PC-9 (cell line): ENCODE measurements around the gene TUBA3D. TPM values are rescaled to one million over a fixed set of nuclear protein-coding genes. Genes with fewer than 3 reads are reported as not detected.
"Not testable (repeated sequence)": the region's sequence is repeated elsewhere in the genome, so short reads cannot be mapped to it uniquely, and the experiment has no call there.

ENCODE experiments used
- BruUV-seq: library from RNA; stranded (reverse); fragments of 400-500 nt; replicated peaks from 2 replicates; lab custom pipeline; 2021; lab: Mats Ljungman, UMichigan
- CTCF ChIA-PET: fragments of 300-600 bp; sonication (Branson Sonifier 250); formaldehyde crosslinking; loops from one replicate; lab custom pipeline; 2022; ENCODE audit warnings: antibody characterized with exemption; lab: Charles Lee
- POLR2A ChIA-PET: fragments of 300-600 bp; sonication (Branson Sonifier 250); formaldehyde crosslinking; loops from one replicate; lab custom pipeline; 2022; ENCODE audit warnings: antibody characterized with exemption; ENCODE audit not compliant: unreplicated experiment; lab: Charles Lee
- DNase-seq, 2 experiments: peaks; one replicate each; pipeline versions ENCODE4 v3.0.0 to v3.0.0-alpha.2; 2015 to 2022; ENCODE audit warnings: mixed read lengths in 1 of 2
- H2AFZ ChIP-seq: fragments of 200-600 bp; sonication (generic); 2 replicates; pipeline ENCODE4 v1.8.1; 2017; ENCODE audit warnings: antibody characterized with exemption
- H3F3A ChIP-seq: fragments of 200-600 bp; sonication (generic); 2 replicates; pipeline ENCODE4 v1.8.1; 2017; ENCODE audit warnings: antibody characterized with exemption, mild to moderate bottlenecking, low read depth; ENCODE audit not compliant: insufficient read depth
- H3K27ac ChIP-seq: fragments of 200-600 bp; sonication (generic); 2 replicates; pipeline ENCODE4 v1.6.1; 2016; ENCODE audit warnings: mixed run types
- H3K27me3 ChIP-seq: fragments of 200-600 bp; sonication (generic); 2 replicates; pipeline ENCODE4 v1.6.1; 2016; ENCODE audit warnings: low read depth, mixed run types; ENCODE audit not compliant: insufficient read depth
- H3K36me3 ChIP-seq: fragments of 200-600 bp; sonication (generic); 2 replicates; pipeline ENCODE4 v1.6.1; 2016; ENCODE audit warnings: low read depth, mixed run types
- H3K4me1 ChIP-seq: fragments of 200-600 bp; sonication (generic); replicated peaks from 2 replicates; pipeline ENCODE4 v1.6.1; 2016; ENCODE audit warnings: mixed run types; ENCODE audit not compliant: insufficient read depth
- H3K4me2 ChIP-seq: fragments of 200-600 bp; sonication (generic); 2 replicates; pipeline ENCODE4 v1.6.1; 2017; ENCODE audit warnings: mixed run types
- H3K4me3 ChIP-seq: fragments of 200-600 bp; sonication (generic); 2 replicates; pipeline ENCODE4 v1.6.1; 2016; ENCODE audit warnings: mixed run types
- H3K79me2 ChIP-seq: fragments of 200-600 bp; sonication (generic); 2 replicates; pipeline ENCODE4 v1.6.1; 2017; ENCODE audit warnings: low read depth, mixed run types
- H3K9me2 ChIP-seq: fragments of 200-600 bp; sonication (generic); 2 replicates; pipeline ENCODE4 v1.8.1; 2017; ENCODE audit warnings: mild to moderate bottlenecking; ENCODE audit not compliant: insufficient read depth
- H3K9me3 ChIP-seq: fragments of 200-600 bp; sonication (generic); 2 replicates; pipeline ENCODE4 v1.8.1; 2016; ENCODE audit warnings: low read depth; ENCODE audit not compliant: insufficient read depth
- H4K20me1 ChIP-seq: fragments of 200-600 bp; sonication (generic); 2 replicates; pipeline ENCODE4 v1.8.1; 2017; ENCODE audit not compliant: insufficient read depth
- CTCF ChIP-seq: fragments of 200-600 bp; sonication (generic); conservative IDR thresholded peaks from 2 replicates; pipeline ENCODE4 v1.6.1; 2017; ENCODE audit warnings: mixed run types, antibody characterized with exemption, mild to moderate bottlenecking, moderate library complexity
- EZH2 ChIP-seq: fragments of 200-600 bp; sonication (generic); IDR thresholded peaks from 2 replicates; pipeline ENCODE4 v1.8.0; 2017; ENCODE audit warnings: antibody characterized with exemption, low read depth
- intact Hi-C: fragments of 100-400 bp; cut with micrococcal nuclease; formaldehyde crosslinking; loops from one replicate; pipeline ENCODE4 v1.10.0; 2022; ENCODE audit not compliant: unreplicated experiment
- total RNA-seq: library from RNA; stranded (reverse); gene quantifications from 2 replicates; pipeline ENCODE4 v1.2.3, GENCODE V29; 2021

TUBA3D gene
- total RNA-seq, 1 experiment from 2014 or later: not detected

GRCh38 chr2:131488306-131489205, 12.6 kb downstream of the TUBA3D start:
- no peak for DNase-seq
- no peaks in the 10 kb centered on the region for H3K36me3 ChIP-seq
- H3K9me3 ChIP-seq: no peaks in the 10 kb centered on the region
- no peaks in the 10 kb centered on the region for H3F3A ChIP-seq
- ChIA-PET CTCF (no interaction called here), POLR2A (no interaction called here)
- H3K27ac ChIP-seq: no peak overlapping the region
- H3K4me3 ChIP-seq: no peak overlapping the region
- BruUV-seq: no TSS peak
- H2AFZ ChIP-seq: no peak overlapping the region
- no peaks in the 10 kb centered on the region for H3K27me3 ChIP-seq
- H3K79me2 ChIP-seq: peaks cover 28% of the 10 kb centered on the region
- no peaks in the 10 kb centered on the region for H3K9me2 ChIP-seq
- H3K4me2 ChIP-seq: no peak overlapping the region
- no peaks in the 10 kb centered on the region for H4K20me1 ChIP-seq
- intact Hi-C loops: no loop called here
- no peaks in the 10 kb centered on the region for H3K4me1 ChIP-seq
- TF ChIP-seq CTCF (no peak), EZH2 (no peak)

GRCh38 chr2:131490616-131491468, 14.9 kb downstream of the TUBA3D start:
- H3K4me3 ChIP-seq: peak overlapping the region; percentile 59
- H3K4me1 ChIP-seq, H3K9me2 ChIP-seq, H3K27me3 ChIP-seq, H3K9me3 ChIP-seq, H3K36me3 ChIP-seq, BruUV-seq, H3F3A ChIP-seq, DNase-seq, CTCF ChIA-PET, intact Hi-C loops, POLR2A ChIA-PET, H4K20me1 ChIP-seq, H3K27ac ChIP-seq: not testable (repeated sequence)
- peaks cover 48% of the 10 kb centered on the region for H3K79me2 ChIP-seq
- peak overlapping the region; percentile 82 for H3K4me2 ChIP-seq
- H2AFZ ChIP-seq: peak overlapping the region; percentile 68; the same call in 1 of the 2 replicates

GRCh38 chr2:131491469-131491836, 15.5 kb downstream of the TUBA3D start:
- H3K4me1 ChIP-seq, H3K9me3 ChIP-seq, H3K36me3 ChIP-seq, H3K27me3 ChIP-seq, BruUV-seq, CTCF ChIA-PET, intact Hi-C loops, H3K27ac ChIP-seq, H3K9me2 ChIP-seq, H3F3A ChIP-seq, H4K20me1 ChIP-seq: not testable (repeated sequence)
- Histone ChIP-seq H3K4me2 (peak overlapping the region; percentile 82), H3K4me3 (peak overlapping the region; percentile 59), H2AFZ (peak overlapping the region; percentile 68; the same call in 1 of the 2 replicates), H3K79me2 (peaks cover 54% of the 10 kb centered on the region)
- POLR2A ChIA-PET: interaction anchor here (0.6 kb wide), 1 partner anchor 855 kb away, joined by 3 read pairs; no protein-coding TSS in a partner anchor
- DNase-seq: peak in 1 of 2 experiments; percentile 16

GRCh38 chr2:131492015-131492417, 16.1 kb downstream of the TUBA3D start, which contains the start of gene MZT2A:
Gene MZT2A, minus strand, starts transcription at chr2:131492397. Its CDS starts 21 bp downstream, at chr2:131492376.
- BruUV-seq, H3K9me3 ChIP-seq, intact Hi-C loops, H3K4me1 ChIP-seq, H3K9me2 ChIP-seq, DNase-seq, H3K27me3 ChIP-seq, H3K36me3 ChIP-seq, H4K20me1 ChIP-seq, H3F3A ChIP-seq: not testable (repeated sequence)
- Histone ChIP-seq H3K4me2 (peak within 1 kb of the TSS; percentile 91), H3K4me3 (peak within 1 kb of the TSS; percentile 80), H3K27ac (peak within 1 kb of the TSS; percentile 72), H3K79me2 (peaks cover 55% of the 10 kb centered on the region), H2AFZ (peak within 1 kb of the TSS; percentile 68)
- ChIA-PET POLR2A (interaction anchor here (0.6 kb wide), 1 partner anchor 855 kb away, joined by 3 read pairs; no protein-coding TSS in a partner anchor), CTCF (interaction anchor here (1.0 kb wide), 1 partner anchor 182 kb away, joined by 4 read pairs; no protein-coding TSS in a partner anchor)
